NB4 (cell line): ENCODE measurements around the gene PPP2R5C.

Experiments used
- DNase-seq: peaks from one replicate; pipeline ENCODE4 v3.0.0; 2010; ENCODE audit warnings: low read depth
- H3K4me3 ChIP-seq: one replicate; pipeline ENCODE4 v1.5.1; 2011; ENCODE audit warnings: mild to moderate bottlenecking, low read depth, low read length, moderate library complexity
- CTCF ChIP-seq: IDR thresholded peaks from one replicate; pipeline ENCODE4 v1.5.1; 2012; ENCODE audit warnings: low read depth, low read length
- MAX ChIP-seq: IDR thresholded peaks from 2 replicates; pipeline ENCODE4 v1.6.1; 2011; ENCODE audit warnings: low read depth, low read length
- MYC ChIP-seq: IDR thresholded peaks from 2 replicates; pipeline ENCODE4 v1.6.1; 2011; ENCODE audit warnings: low read depth, low read length
- POLR2A ChIP-seq: IDR thresholded peaks from 2 replicates; pipeline ENCODE4 v1.6.1; 2011; ENCODE audit warnings: mild to moderate bottlenecking; ENCODE audit not compliant: insufficient read length; ENCODE audit errors: extremely low read depth

The PPP2R5C gene

GRCh38 chr14:101862711-101863110 lies 101.2 kb downstream of the PPP2R5C start:
- TF ChIP-seq MYC = no peak
- TF ChIP-seq POLR2A = no peak
- no peak for TF ChIP-seq MAX
- TF ChIP-seq CTCF = no peak
- no peak overlapping the region for H3K4me3 ChIP-seq
- DNase-seq = no peak

GRCh38 chr14:101865288-101865687 lies 103.8 kb downstream of the PPP2R5C start:
- TF ChIP-seq CTCF (no peak), MYC (no peak), MAX (no peak), POLR2A (no peak)
- no peak overlapping the region for H3K4me3 ChIP-seq
- no peak for DNase-seq

- DNase-seq = no peak
- TF ChIP-seq MAX (no peak), CTCF (no peak)
- no peak overlapping the region for H3K4me3 ChIP-seq
Observed at GRCh38 chr14:101867854-101868253, 106.3 kb downstream of the PPP2R5C start.

GRCh38 chr14:101869217-101869616 lies 107.7 kb downstream of the PPP2R5C start:
- no peak for DNase-seq
- TF ChIP-seq MAX = no peak
- TF ChIP-seq CTCF = no peak
- no peak for TF ChIP-seq MYC
- no peak for TF ChIP-seq POLR2A
- H3K4me3 ChIP-seq = no peak overlapping the region

GRCh38 chr14:101870273-101870939 lies 108.9 kb downstream of the PPP2R5C start:
- DNase-seq = no peak
- no peak overlapping the region for H3K4me3 ChIP-seq
- TF ChIP-seq POLR2A = no peak
- TF ChIP-seq MYC = no peak
- no peak for TF ChIP-seq MAX
- TF ChIP-seq CTCF = no peak

GRCh38 chr14:101872346-101872745 lies 110.8 kb downstream of the PPP2R5C start:
- DNase-seq = no peak
- H3K4me3 ChIP-seq = no peak overlapping the region
- TF ChIP-seq MYC (no peak), CTCF (no peak)
